ENCODE results near the gene CASP10. TPM values are rescaled to one million over a fixed set of nuclear protein-coding genes. Genes with fewer than 3 reads are reported as not detected.

Gene CASP10
- total and polyA plus RNA-seq, 9 of the 15 experiments (the other 6 are each of a cell fraction or from before 2014, with no cell fraction given) = 7.1 to 20.4 (median 10.8) TPM

DNA sequence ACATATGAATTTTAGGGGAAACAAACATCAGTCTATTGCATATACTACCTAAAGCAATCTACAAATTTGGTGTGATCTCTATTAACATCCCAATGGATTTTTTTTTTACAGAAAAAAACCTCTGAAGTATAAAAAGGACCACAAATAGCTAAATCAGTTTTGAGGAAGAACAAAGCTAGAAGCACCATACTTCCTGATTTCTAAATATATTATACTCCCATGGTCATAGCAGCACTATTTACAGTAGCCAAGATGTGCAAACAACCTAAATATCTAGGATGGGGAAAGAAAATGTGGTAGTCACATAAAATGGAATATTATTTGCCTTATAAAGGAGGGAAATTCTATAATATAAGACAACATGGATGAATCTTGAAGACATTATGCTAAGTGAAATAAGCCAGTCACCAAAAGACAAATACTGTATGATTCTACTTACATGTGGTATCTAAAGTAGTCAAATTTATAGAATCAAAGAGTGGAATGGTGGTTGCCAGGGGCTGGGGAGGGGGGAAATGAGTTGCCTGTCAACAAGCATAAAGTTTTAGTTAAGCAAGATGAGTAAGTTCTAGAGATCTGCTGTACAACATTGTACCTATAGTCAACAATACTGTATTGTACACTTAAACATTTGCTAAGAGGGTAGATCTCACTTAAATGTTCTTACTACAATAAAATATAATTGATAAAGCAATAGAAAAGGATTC is 59.8 kb downstream of the CASP10 start:
- no peaks in the 10 kb centered on the region for H4K20me1 ChIP-seq (replicated peaks; ENCODE audit: control insufficient read depth, insufficient read depth, low read length)
- in situ Hi-C loops (cut with MboI) (no loop called here), intact Hi-C loops (cut with micrococcal nuclease) (no loop called here)
- H3K9me1 ChIP-seq (ENCODE audit: control insufficient read depth, insufficient read depth, low read length) = no peaks in the 10 kb centered on the region
- H3K79me2 ChIP-seq (ENCODE audit: control insufficient read depth, insufficient read depth, low read length) = peaks cover 3% of the 10 kb centered on the region; the same call in 2 of the 3 replicates
- FAIRE-seq (no peak), ATAC-seq (no peak), DNase-seq (ENCODE audit: extremely low read depth in 1 of 4, low spot score in 3 of 4) (no peak)
- H3K4me1 ChIP-seq (replicated peaks in 1 of 2; ENCODE audit: control insufficient read depth in 2 of 2, insufficient read depth in 2 of 2, low read length in 2 of 2) = no peaks in the 10 kb centered on the region; a peak in 1 of 5 replicates
- no peak overlapping the region for H3K4me3 ChIP-seq
- no peak overlapping the region for H3K4me2 ChIP-seq (ENCODE audit: insufficient read depth, low read length)
- H3K36me3 ChIP-seq (ENCODE audit: control insufficient read depth, insufficient read depth, low read length) = peaks cover 14% of the 10 kb centered on the region; the same call in 2 of the 3 replicates
- H3K27ac ChIP-seq (ENCODE audit: extremely low read depth, low read depth, low read length) = no peak overlapping the region
- no peak overlapping the region for H3K9ac ChIP-seq (ENCODE audit: insufficient read depth in 1 of 2, low read depth in 2 of 2, low read length in 2 of 2)
- no peaks in the 10 kb centered on the region for H3K27me3 ChIP-seq (ENCODE audit: control insufficient read depth in 2 of 2, insufficient read depth in 2 of 2, low read length in 2 of 2)
- CTCF ChIA-PET (ENCODE audit: low intra/inter-chr PET ratio) = no interaction called here
- no peak overlapping the region for H2AFZ ChIP-seq (ENCODE audit: low read depth, low read length)
- POLR2A ChIA-PET = interaction anchor here (0.8 to 1.3 kb wide), 3 partner anchors 9 to 15 kb away, joined by 3 to 4 read pairs (median 3); no protein-coding TSS in a partner anchor
- H3K9me3 ChIP-seq (replicated peaks; ENCODE audit: control insufficient read depth, insufficient read depth, low read depth, low read length) = no peaks in the 10 kb centered on the region
- no TSS peak for BruUV-seq (replicated peaks)
- TF ChIP-seq, protein P1, sequence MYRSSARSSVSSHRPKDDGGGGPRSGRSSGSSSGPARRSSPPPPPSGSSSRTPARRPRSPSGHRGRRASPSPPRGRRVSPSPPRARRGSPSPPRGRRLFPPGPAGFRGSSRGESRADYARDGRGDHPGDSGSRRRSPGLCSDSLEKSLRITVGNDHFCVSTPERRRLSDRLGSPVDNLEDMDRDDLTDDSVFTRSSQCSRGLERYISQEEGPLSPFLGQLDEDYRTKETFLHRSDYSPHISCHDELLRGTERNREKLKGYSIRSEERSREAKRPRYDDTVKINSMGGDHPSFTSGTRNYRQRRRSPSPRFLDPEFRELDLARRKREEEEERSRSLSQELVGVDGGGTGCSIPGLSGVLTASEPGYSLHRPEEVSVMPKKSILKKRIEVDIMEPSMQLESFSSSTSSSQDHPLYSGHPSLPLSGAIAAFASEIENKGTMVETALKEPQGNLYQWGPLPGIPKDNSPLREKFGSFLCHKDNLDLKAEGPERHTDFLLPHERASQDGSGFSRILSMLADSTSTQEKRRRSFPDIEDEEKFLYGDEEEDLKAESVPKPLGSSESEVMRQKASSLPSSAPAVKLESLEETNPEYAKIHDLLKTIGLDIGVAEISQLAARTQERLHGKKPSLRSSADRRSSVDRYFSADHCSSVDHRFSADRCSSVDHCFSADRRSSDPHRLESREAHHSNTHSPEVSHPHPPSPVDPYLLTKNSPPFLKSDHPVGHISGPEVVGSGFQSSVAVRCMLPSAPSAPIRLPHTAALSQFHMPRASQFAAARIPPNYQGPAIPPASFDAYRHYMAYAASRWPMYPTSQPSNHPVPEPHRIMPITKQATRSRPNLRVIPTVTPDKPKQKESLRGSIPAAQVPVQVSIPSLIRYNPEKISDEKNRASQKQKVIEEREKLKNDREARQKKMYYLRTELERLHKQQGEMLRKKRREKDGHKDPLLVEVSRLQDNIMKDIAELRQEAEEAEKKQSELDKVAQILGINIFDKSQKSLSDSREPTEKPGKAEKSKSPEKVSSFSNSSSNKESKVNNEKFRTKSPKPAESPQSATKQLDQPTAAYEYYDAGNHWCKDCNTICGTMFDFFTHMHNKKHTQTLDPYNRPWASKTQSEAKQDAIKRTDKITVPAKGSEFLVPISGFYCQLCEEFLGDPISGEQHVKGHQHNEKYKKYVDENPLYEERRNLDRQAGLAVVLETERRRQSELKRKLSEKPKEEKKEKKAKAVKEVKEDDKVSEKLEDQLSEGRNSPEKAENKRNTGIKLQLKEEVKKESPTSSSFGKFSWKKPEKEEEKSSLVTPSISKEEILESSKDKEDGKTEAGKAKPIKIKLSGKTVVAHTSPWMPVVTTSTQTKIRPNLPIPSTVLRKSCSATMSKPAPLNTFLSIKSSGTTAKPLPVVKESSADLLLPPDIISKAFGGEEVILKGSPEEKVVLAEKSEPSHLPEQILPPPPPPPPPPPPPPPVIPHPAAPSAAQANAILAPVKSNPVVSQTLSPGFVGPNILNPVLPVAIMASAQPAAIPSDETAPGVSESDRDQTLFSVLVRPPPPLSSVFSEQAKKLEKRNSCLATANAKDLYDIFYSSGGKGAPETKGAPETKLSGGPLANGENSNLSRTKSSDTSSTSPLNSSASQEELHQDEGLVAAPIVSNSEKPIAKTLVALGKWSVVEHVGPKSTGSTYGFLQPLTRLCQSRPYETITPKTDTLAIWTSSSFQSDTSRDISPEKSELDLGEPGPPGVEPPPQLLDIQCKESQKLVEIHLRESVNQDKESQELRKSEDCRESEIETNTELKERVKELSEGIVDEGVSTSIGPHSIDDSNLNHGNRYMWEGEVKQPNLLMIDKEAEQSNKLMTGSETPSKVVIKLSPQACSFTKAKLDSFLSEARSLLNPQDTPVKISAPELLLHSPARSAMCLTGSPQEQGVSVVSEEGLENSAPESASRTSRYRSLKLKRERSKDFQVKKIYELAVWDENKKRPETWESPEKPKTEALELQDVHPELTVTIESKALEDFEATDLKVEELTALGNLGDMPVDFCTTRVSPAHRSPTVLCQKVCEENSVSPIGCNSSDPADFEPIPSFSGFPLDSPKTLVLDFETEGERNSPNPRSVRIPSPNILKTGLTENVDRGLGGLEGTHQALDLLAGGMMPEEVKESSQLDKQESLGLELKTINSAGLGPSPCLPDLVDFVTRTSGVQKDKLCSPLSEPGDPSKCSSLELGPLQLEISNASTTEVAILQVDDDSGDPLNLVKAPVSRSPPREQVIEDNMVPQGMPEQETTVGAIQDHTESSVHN (IDR thresholded peaks at IDR 0.05; ENCODE audit: borderline replicate concordance in 1 of 2, low read depth in 1 of 2) = no peak
- TF ChIP-seq NR3C1 (CRISPR knock-in tag; IDR thresholded peaks at IDR 0.05) (no peak), ZZZ3 (IDR thresholded peaks at IDR 0.05) (no peak), ZNF584 (CRISPR knock-in tag; IDR thresholded peaks at IDR 0.05; ENCODE audit: low read depth) (no peak), FOXJ3 (CRISPR knock-in tag; IDR thresholded peaks at IDR 0.05) (no peak), DNMT1 (IDR thresholded peaks at IDR 0.05) (no peak), C11orf30 (IDR thresholded peaks at IDR 0.05; ENCODE audit: low read depth) (no peak), FOXJ2 (tag; IDR thresholded peaks at IDR 0.05) (no peak), SLC30A9 (CRISPR knock-in tag; IDR thresholded peaks at IDR 0.05) (no peak)
- TF ChIP-seq, protein P2, sequence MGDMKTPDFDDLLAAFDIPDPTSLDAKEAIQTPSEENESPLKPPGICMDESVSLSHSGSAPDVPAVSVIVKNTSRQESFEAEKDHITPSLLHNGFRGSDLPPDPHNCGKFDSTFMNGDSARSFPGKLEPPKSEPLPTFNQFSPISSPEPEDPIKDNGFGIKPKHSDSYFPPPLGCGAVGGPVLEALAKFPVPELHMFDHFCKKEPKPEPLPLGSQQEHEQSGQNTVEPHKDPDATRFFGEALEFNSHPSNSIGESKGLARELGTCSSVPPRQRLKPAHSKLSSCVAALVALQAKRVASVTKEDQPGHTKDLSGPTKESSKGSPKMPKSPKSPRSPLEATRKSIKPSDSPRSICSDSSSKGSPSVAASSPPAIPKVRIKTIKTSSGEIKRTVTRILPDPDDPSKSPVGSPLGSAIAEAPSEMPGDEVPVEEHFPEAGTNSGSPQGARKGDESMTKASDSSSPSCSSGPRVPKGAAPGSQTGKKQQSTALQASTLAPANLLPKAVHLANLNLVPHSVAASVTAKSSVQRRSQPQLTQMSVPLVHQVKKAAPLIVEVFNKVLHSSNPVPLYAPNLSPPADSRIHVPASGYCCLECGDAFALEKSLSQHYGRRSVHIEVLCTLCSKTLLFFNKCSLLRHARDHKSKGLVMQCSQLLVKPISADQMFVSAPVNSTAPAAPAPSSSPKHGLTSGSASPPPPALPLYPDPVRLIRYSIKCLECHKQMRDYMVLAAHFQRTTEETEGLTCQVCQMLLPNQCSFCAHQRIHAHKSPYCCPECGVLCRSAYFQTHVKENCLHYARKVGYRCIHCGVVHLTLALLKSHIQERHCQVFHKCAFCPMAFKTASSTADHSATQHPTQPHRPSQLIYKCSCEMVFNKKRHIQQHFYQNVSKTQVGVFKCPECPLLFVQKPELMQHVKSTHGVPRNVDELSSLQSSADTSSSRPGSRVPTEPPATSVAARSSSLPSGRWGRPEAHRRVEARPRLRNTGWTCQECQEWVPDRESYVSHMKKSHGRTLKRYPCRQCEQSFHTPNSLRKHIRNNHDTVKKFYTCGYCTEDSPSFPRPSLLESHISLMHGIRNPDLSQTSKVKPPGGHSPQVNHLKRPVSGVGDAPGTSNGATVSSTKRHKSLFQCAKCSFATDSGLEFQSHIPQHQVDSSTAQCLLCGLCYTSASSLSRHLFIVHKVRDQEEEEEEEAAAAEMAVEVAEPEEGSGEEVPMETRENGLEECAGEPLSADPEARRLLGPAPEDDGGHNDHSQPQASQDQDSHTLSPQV (IDR thresholded peaks at IDR 0.05) = no peak

All from K562 (cell line).